ENCODE results near the gene SPATA9. TPM values are rescaled to one million over a fixed set of nuclear protein-coding genes. Genes with fewer than 3 reads are reported as not detected.
A peak's percentile ranks its signal among the peaks of the same experiment; 100 is the strongest.
"Not testable (repeated sequence)": the region's sequence is repeated elsewhere in the genome, so short reads cannot be mapped to it uniquely, and the experiment has no call there.

Gene SPATA9
- total RNA-seq, 1 experiment from 2014 or later: 0.15 TPM

GRCh38 chr5:95711501-95712346 lies 28.9 kb upstream of the SPATA9 start:
- TF ChIP-seq TCF7L2 (IDR thresholded peaks at IDR 0.05; ENCODE audit: low read depth, low read length) (no peak), POLR2AphosphoS5 (IDR thresholded peaks at IDR 0.05; ENCODE audit: low read depth, low read length) (no peak), REST (IDR thresholded peaks at IDR 0.05; ENCODE audit: insufficient read depth in 1 of 2, low read depth in 2 of 2, low read length in 1 of 2) (no peak), SIN3A (IDR thresholded peaks at IDR 0.05; ENCODE audit: borderline replicate concordance, insufficient read depth, low read depth, low read length) (no peak)
- TF ChIP-seq, protein P1, sequence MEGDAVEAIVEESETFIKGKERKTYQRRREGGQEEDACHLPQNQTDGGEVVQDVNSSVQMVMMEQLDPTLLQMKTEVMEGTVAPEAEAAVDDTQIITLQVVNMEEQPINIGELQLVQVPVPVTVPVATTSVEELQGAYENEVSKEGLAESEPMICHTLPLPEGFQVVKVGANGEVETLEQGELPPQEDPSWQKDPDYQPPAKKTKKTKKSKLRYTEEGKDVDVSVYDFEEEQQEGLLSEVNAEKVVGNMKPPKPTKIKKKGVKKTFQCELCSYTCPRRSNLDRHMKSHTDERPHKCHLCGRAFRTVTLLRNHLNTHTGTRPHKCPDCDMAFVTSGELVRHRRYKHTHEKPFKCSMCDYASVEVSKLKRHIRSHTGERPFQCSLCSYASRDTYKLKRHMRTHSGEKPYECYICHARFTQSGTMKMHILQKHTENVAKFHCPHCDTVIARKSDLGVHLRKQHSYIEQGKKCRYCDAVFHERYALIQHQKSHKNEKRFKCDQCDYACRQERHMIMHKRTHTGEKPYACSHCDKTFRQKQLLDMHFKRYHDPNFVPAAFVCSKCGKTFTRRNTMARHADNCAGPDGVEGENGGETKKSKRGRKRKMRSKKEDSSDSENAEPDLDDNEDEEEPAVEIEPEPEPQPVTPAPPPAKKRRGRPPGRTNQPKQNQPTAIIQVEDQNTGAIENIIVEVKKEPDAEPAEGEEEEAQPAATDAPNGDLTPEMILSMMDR (IDR thresholded peaks at IDR 0.05): no peak
- DNase-seq (ENCODE audit: low read depth, low spot score): no peak
- BruUV-seq (replicated peaks): no TSS peak
- H3K36me3 ChIP-seq (ENCODE audit: control insufficient read depth, insufficient read depth, low read length): no peaks in the 10 kb centered on the region
- peak overlapping the region; percentile 63 for H3K27ac ChIP-seq (ENCODE audit: low read length)
- ChIA-PET CTCF (no interaction called here), POLR2A (no interaction called here)
- no peaks in the 10 kb centered on the region; the same call in 1 of the 2 replicates for H3K9me3 ChIP-seq (ENCODE audit: control insufficient read depth, insufficient read depth, low read depth, low read length)
- ATAC-seq: no peak
- intact Hi-C loops (cut with micrococcal nuclease; ENCODE audit: unreplicated experiment) (no loop called here), in situ Hi-C loops (cut with HindIII; ENCODE audit: low pct_unique_long_range_greater_than_20kb, low sequenced_read_pairs) (no loop called here)
- H3K4me1 ChIP-seq (ENCODE audit: control insufficient read depth, insufficient read depth, low read length): peaks cover 6% of the 10 kb centered on the region
- no peaks in the 10 kb centered on the region for H3K27me3 ChIP-seq (ENCODE audit: control insufficient read depth, insufficient read depth, low read length)
- H3K4me3 ChIP-seq (ENCODE audit: low read depth in 2 of 2, low read length in 2 of 2): no peak overlapping the region

- H3K27me3 ChIP-seq (ENCODE audit: control insufficient read depth, insufficient read depth, low read length); BruUV-seq (replicated peaks); DNase-seq (ENCODE audit: low read depth, low spot score); intact Hi-C loops (cut with micrococcal nuclease; ENCODE audit: unreplicated experiment); CTCF ChIA-PET; in situ Hi-C loops (cut with HindIII; ENCODE audit: low pct_unique_long_range_greater_than_20kb, low sequenced_read_pairs); H3K36me3 ChIP-seq (ENCODE audit: control insufficient read depth, insufficient read depth, low read length); H3K4me1 ChIP-seq (ENCODE audit: control insufficient read depth, insufficient read depth, low read length); H3K9me3 ChIP-seq (ENCODE audit: control insufficient read depth, insufficient read depth, low read depth, low read length); H3K4me3 ChIP-seq (ENCODE audit: low read depth in 2 of 2, low read length in 2 of 2); ATAC-seq; POLR2A ChIA-PET: not testable (repeated sequence)
- H3K27ac ChIP-seq (ENCODE audit: low read length): peak overlapping the region; percentile 63
These were observed 28.1 kb upstream of the SPATA9 start for GRCh38 chr5:95710651-95711500.
